ENCODE measurements around the gene BRSK1.

The BRSK1 gene

DNA sequence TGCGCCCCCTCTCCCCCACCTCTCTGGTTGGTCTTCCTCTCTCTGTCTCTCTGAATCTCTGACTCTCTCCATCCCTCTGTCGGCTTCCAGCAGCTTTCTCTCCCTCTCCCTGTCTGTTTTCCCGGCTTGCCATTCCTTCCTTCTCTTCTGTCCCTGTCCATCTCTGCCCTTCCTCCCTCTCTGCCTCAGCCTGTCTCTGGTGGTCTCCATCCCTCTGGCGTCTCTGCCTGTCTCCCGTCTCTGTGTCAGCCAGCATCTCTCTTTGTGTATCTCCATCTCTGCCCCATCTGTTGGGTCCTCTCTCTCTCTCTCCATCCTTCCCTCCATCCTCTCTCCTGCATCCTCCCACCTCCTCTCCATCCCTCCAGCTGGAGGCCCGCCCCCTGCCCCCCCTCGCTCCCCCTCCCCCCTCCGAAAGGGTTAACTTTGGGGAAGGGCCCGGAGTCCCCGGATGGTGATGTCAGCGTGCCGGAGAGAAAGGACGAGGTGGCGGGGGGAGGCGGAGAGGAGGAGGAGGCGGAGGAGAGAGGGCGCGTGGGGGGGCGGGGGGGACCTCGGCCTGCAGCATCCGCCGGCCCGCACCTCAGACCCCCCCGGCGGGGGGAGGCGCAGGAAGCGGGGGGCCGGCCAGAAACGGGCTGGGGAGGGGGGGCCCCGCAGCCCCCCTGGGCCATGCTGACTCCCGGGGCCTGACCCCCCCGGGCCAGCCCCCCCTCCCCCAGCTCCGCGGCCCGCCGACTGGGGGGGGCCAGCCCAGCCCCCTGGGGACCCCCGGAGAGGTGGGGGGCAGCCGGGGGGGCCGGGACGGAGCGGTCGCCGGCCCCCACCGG, at the start of gene BRSK1:
BRSK1 (plus strand) TSS at position 450 of the 830 bp plus-strand sequence. CDS start 446 bp downstream, outside the sequence.
- Histone ChIP-seq H3K36me3 (ENCODE audit: control insufficient read depth, insufficient read depth, low read length) (peaks cover 12% of the 10 kb centered on the region), H3K4me3 (ENCODE audit: low read depth, low read length) (peak within 1 kb of the TSS; percentile 50), H3K9me3 (ENCODE audit: control insufficient read depth, insufficient read depth, low read length) (no peaks in the 10 kb centered on the region), H3K9ac (ENCODE audit: low read depth, low read length) (no peak within 1 kb of the TSS), H3K27me3 (ENCODE audit: control insufficient read depth, insufficient read depth, low read length) (no peaks in the 10 kb centered on the region), H3K4me1 (ENCODE audit: control insufficient read depth, insufficient read depth, low read length) (peaks cover 3% of the 10 kb centered on the region), H3K27ac (ENCODE audit: low read depth, low read length) (peak within 1 kb of the TSS; percentile 71)

DNA sequence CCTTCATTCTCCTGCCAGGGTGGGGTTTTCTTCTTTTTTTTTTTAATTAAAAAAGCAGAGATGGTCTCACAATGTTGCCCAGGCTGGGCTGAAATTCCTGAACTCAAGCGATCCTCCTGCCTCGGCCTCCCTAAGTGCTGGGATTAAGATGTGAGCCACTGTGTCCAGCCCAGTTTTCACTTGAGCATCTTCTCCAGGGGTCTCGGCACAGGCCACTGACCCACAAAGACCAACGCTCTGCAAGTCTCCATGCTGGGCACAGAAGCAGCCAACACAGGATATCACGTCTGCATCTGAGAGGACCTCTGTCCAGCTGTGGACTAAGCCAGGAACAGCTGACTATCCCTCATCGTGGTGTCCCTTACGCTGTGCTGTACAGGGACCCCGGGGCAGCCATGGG, 45.8 kb upstream of the BRSK1 start:
- Histone ChIP-seq H3K9ac (ENCODE audit: low read depth, low read length) (no peak overlapping the region), H3K9me3 (ENCODE audit: control insufficient read depth, insufficient read depth, low read length) (no peaks in the 10 kb centered on the region), H3K27ac (ENCODE audit: low read depth, low read length) (no peak overlapping the region), H3K27me3 (ENCODE audit: control insufficient read depth, insufficient read depth, low read length) (no peaks in the 10 kb centered on the region), H3K36me3 (ENCODE audit: control insufficient read depth, insufficient read depth, low read length) (peaks cover 88% of the 10 kb centered on the region), H3K4me3 (ENCODE audit: low read depth, low read length) (no peak overlapping the region), H3K4me1 (ENCODE audit: control insufficient read depth, insufficient read depth, low read length) (no peaks in the 10 kb centered on the region)

DNA sequence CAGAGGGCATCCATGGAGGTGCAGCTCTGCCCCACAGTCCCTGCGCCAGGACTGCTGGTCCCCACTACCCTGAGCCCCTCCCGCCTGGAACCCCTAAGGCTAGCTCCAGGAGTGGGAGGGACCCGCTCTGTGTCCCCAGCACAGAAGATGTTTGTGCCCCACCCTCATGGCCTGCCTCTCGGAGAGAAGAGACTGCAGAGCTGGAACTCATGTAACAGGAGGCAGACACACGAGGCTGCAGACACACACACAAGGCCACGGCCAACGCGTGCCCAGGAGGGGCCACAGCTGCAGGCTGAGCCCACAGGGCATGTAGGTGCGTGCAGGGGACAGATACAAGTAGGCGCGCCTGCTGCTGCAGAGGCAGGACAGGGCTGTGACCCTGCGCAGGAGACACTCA, 44.8 kb upstream of the BRSK1 start:
- Histone ChIP-seq H3K9me3 (ENCODE audit: control insufficient read depth, insufficient read depth, low read length) (no peaks in the 10 kb centered on the region), H3K27me3 (ENCODE audit: control insufficient read depth, insufficient read depth, low read length) (no peaks in the 10 kb centered on the region), H3K27ac (ENCODE audit: low read depth, low read length) (no peak overlapping the region), H3K9ac (ENCODE audit: low read depth, low read length) (no peak overlapping the region), H3K36me3 (ENCODE audit: control insufficient read depth, insufficient read depth, low read length) (peaks cover 89% of the 10 kb centered on the region), H3K4me3 (ENCODE audit: low read depth, low read length) (no peak overlapping the region), H3K4me1 (ENCODE audit: control insufficient read depth, insufficient read depth, low read length) (no peaks in the 10 kb centered on the region)

DNA sequence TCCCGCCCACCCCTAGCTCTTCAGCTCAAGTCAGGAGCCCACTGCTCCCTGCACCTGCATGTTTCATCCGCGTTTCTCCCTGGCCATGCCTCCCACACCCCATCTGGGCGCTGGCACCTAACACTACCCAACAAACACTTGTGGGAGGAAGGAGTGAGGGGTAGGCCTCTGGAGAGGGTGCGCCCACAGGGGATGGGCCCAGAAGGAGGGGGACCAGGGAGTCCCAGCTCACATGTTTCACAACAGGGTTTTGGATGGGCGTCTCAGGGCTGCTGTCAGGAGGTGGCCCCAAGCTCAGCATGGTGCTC, 43.1 kb upstream of the BRSK1 start:
- no peak overlapping the region for H3K9ac ChIP-seq (ENCODE audit: low read depth, low read length)
- H3K36me3 ChIP-seq (ENCODE audit: control insufficient read depth, insufficient read depth, low read length), result peaks cover 92% of the 10 kb centered on the region
- H3K4me1 ChIP-seq (ENCODE audit: control insufficient read depth, insufficient read depth, low read length), result no peaks in the 10 kb centered on the region
- no peaks in the 10 kb centered on the region for H3K27me3 ChIP-seq (ENCODE audit: control insufficient read depth, insufficient read depth, low read length)
- no peak overlapping the region for H3K27ac ChIP-seq (ENCODE audit: low read depth, low read length)
- no peaks in the 10 kb centered on the region for H3K9me3 ChIP-seq (ENCODE audit: control insufficient read depth, insufficient read depth, low read length)
- no peak overlapping the region for H3K4me3 ChIP-seq (ENCODE audit: low read depth, low read length)

DNA sequence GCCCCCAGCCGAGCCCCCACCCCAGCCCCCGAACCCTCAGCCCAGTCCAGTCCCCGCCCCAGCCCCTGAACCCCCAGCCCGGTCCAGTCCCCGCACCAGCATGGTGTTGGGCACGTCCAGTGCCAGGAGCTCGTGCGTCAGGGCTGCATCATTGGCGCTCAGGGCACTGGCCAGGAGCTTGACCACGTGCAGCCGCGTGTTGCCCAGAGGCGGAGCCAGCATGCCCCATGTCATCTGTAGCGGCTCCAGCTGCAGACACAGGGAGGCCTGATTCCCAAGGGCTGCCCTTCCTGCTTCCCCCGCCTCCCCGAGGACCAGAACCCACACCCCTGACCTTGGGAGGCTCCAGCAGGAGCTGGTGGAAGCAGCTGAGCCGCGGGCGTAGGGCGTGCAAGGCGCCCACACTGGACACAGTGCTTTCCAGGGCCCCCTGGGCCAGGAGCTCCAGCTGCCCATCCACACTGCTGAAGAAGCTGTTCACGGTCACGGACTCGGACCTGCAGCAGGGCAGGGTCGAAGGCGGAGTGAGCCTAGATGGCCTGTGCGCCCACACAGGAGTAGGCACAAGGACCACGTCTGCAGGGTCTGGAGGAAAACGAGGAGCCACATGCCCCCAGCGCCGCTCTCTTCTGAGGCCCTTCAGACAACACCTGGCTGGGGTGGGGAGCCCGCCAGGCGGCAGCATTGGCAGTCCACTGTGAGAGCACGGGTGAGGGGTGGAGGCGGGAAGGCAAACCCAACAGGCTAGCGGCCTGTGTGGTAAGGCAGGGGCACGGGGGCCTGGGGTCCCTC, 42.5 kb upstream of the BRSK1 start:
- Histone ChIP-seq H3K36me3 (ENCODE audit: control insufficient read depth, insufficient read depth, low read length) (peaks cover 93% of the 10 kb centered on the region), H3K4me3 (ENCODE audit: low read depth, low read length) (no peak overlapping the region), H3K27me3 (ENCODE audit: control insufficient read depth, insufficient read depth, low read length) (no peaks in the 10 kb centered on the region), H3K9ac (ENCODE audit: low read depth, low read length) (no peak overlapping the region), H3K27ac (ENCODE audit: low read depth, low read length) (no peak overlapping the region), H3K9me3 (ENCODE audit: control insufficient read depth, insufficient read depth, low read length) (no peaks in the 10 kb centered on the region), H3K4me1 (ENCODE audit: control insufficient read depth, insufficient read depth, low read length) (no peaks in the 10 kb centered on the region)

DNA sequence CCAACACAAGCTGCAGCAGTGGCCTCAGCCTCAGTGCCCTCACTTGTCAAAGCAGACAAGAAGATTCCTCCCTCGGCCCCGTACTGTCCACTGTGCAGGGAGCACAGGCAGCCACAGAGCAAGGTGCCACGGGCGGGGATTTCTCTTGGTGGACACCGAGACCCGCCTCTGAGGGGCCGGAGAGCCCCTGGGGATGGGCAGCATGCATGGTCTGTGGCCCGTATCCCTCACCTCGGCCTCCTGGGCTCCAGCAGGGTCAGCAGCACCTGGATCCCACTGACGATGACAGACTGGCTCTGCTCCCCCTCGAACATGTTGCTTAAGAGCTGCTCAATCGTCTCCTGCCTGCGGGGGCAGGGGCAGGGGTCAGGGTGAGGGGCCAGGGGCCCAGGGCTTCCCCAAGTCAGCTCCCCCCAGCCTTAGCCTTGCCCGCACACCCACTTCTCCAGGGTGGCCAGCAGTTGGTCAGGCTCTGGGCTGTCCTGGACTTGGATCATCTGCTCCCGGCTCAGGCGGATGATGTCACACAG, 41.8 kb upstream of the BRSK1 start:
- no peaks in the 10 kb centered on the region for H3K9me3 ChIP-seq (ENCODE audit: control insufficient read depth, insufficient read depth, low read length)

DNA sequence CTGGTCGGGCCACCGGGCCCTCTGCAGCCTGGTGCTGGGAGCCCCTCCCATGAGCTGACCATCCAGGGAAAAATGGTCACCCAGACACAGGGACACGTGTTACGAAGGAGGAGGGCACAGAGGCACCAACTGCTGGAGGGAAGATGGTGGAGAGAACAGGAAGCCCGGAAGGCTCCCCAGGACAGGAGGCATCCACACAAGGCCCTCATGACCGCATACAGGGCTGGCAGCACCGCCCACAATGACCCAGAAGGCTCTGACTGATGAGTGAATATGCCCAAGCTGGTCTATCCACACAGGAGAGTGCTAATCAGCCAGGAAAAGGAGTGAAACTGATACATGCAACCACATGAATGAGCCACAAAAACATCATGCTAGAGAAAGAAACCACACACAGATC, 41.3 kb upstream of the BRSK1 start:
- H3K27me3 ChIP-seq (ENCODE audit: control insufficient read depth, insufficient read depth, low read length), result no peaks in the 10 kb centered on the region
- peaks cover 92% of the 10 kb centered on the region for H3K36me3 ChIP-seq (ENCODE audit: control insufficient read depth, insufficient read depth, low read length)
- H3K4me1 ChIP-seq (ENCODE audit: control insufficient read depth, insufficient read depth, low read length), result no peaks in the 10 kb centered on the region
- H3K27ac ChIP-seq (ENCODE audit: low read depth, low read length), result no peak overlapping the region
- no peak overlapping the region for H3K9ac ChIP-seq (ENCODE audit: low read depth, low read length)
- no peaks in the 10 kb centered on the region for H3K9me3 ChIP-seq (ENCODE audit: control insufficient read depth, insufficient read depth, low read length)
- no peak overlapping the region for H3K4me3 ChIP-seq (ENCODE audit: low read depth, low read length)

More for the DNA sequence above, 41.8 kb upstream of the BRSK1 start:
- Histone ChIP-seq H3K9ac (ENCODE audit: low read depth, low read length) (no peak overlapping the region), H3K4me1 (ENCODE audit: control insufficient read depth, insufficient read depth, low read length) (no peaks in the 10 kb centered on the region), H3K27ac (ENCODE audit: low read depth, low read length) (no peak overlapping the region), H3K36me3 (ENCODE audit: control insufficient read depth, insufficient read depth, low read length) (peaks cover 93% of the 10 kb centered on the region), H3K27me3 (ENCODE audit: control insufficient read depth, insufficient read depth, low read length) (no peaks in the 10 kb centered on the region), H3K4me3 (ENCODE audit: low read depth, low read length) (no peak overlapping the region)

DNA sequence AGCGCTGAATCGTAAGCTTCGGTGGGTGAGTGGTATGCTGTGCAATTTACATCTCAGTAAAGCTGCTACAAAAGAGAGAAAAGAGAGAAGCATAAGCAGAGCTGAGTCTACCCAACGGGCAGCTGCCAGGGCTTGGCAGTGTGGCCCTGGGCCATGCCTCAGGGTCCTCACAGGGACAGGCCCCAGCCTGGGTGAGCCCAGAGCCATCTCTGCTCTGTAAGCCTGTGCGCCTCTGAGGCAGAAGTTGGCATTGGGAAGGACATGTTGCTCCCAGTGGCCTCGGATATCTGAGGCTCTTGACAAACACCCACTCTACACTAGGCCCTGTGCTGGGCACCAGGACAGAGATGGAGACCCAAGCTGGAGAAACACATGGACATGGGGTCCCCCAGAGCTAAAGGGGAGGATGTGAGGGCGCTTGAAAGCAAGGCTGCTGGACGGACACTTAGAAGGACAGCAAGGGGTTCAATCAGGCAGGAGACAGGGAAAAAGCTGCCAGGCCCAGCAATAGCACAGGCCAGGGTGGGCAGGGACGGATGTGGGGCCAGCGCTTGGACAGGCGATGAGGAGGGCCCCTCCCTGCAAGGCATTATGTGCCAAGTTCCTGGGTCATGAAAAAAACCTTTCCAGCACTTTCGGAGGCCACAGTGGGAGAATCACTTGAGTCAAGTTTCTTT, 39.7 kb upstream of the BRSK1 start:
- H3K9me3 ChIP-seq (ENCODE audit: control insufficient read depth, insufficient read depth, low read length), result no peaks in the 10 kb centered on the region
- peaks cover 77% of the 10 kb centered on the region for H3K36me3 ChIP-seq (ENCODE audit: control insufficient read depth, insufficient read depth, low read length)
- no peaks in the 10 kb centered on the region for H3K4me1 ChIP-seq (ENCODE audit: control insufficient read depth, insufficient read depth, low read length)
- no peak overlapping the region for H3K4me3 ChIP-seq (ENCODE audit: low read depth, low read length)
- H3K27me3 ChIP-seq (ENCODE audit: control insufficient read depth, insufficient read depth, low read length), result no peaks in the 10 kb centered on the region
- H3K27ac ChIP-seq (ENCODE audit: low read depth, low read length), result no peak overlapping the region
- H3K9ac ChIP-seq (ENCODE audit: low read depth, low read length), result no peak overlapping the region

DNA sequence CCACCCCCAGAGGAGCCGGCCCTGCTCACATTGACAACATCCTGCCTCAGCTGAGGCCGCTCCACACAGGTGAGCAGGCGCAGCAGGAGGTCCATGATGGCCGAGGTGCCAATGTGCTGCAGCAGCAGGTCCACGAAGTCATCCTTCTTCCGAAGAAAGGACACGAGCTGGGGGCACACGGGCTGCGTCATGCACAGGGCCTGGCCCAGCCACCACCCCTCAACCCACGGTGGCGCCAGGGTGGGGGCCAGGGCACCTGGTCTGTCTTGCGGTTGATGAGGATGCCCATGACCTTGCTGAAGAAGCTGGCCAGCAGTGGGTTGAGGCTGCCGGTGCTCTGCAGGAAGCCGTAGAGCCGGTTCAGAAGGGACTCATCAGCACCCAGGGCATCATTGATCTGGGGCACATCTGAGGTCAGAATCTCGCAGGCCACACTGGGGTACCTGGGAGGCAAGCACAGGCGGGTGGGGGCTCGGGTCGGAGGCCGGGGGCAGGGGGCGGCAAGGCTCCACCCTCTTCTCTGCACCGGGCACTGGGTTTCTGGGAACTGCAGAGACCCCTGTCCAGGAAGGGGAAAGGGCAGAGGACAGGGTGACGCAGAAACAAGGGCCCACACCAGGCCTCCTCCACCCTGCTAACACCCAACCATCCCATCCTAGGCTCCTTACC, 38.4 kb upstream of the BRSK1 start:
- Histone ChIP-seq H3K4me3 (ENCODE audit: low read depth, low read length) (no peak overlapping the region), H3K9ac (ENCODE audit: low read depth, low read length) (no peak overlapping the region), H3K9me3 (ENCODE audit: control insufficient read depth, insufficient read depth, low read length) (no peaks in the 10 kb centered on the region), H3K27ac (ENCODE audit: low read depth, low read length) (no peak overlapping the region), H3K4me1 (ENCODE audit: control insufficient read depth, insufficient read depth, low read length) (no peaks in the 10 kb centered on the region), H3K27me3 (ENCODE audit: control insufficient read depth, insufficient read depth, low read length) (no peaks in the 10 kb centered on the region), H3K36me3 (ENCODE audit: control insufficient read depth, insufficient read depth, low read length) (peaks cover 66% of the 10 kb centered on the region)

DNA sequence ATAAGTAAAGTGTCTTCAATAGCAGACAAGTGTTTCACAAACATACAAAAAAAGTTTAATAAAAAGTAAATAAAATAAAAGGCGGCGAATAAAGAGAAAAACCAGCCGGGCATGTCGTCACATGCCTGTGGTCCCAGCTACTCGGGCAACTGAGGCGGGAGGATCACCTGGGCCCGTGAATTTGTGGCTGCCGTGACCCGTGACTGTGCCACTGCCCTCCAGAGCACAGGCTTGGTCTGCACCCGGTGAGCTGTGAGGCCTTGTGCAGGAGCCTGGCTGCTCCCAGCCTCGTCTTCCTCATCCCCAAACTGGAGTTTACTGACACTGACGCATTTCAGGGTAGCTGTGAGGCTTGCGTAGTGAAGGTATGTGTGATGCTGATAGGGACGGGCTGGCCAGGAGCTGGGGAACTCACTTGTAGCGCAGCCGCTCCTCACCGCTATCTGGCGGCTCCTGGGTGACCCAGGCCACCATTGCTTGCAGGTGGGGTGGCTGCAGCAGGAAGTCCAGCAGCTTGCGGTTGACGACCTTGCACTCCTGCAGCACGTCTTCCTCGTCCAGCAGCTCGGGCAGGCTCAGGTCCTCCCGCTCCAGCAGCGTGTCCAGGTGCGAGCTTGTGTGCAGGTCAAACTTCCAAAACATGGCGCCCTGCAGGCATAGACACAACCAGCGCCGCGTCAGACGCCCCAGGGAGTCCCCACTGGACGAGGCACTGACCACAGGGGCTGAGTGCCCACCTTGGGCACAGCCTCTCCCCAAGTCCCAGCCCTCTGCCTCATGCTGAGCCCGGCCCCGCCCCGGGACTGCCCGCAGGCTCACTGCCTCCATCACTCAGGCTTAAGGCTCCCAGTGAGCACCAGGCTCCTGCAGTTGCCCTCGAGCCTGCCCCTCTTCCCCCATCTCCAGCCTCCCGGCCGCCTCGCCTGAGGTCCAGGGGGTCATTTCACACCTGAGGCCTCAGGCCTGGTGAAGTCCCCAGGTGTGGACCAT, 37.0 kb upstream of the BRSK1 start:
- peaks cover 56% of the 10 kb centered on the region for H3K36me3 ChIP-seq (ENCODE audit: control insufficient read depth, insufficient read depth, low read length)
- no peaks in the 10 kb centered on the region for H3K27me3 ChIP-seq (ENCODE audit: control insufficient read depth, insufficient read depth, low read length)
- no peak overlapping the region for H3K9ac ChIP-seq (ENCODE audit: low read depth, low read length)
- H3K27ac ChIP-seq (ENCODE audit: low read depth, low read length), result no peak overlapping the region
- H3K9me3 ChIP-seq (ENCODE audit: control insufficient read depth, insufficient read depth, low read length), result no peaks in the 10 kb centered on the region
- H3K4me1 ChIP-seq (ENCODE audit: control insufficient read depth, insufficient read depth, low read length), result no peaks in the 10 kb centered on the region
- no peak overlapping the region for H3K4me3 ChIP-seq (ENCODE audit: low read depth, low read length)

All from HUES48 (cell line).